NOMO-1 (cell line): Measurements from ENCODE around the gene CCRL2.
A peak's percentile ranks its signal among the peaks of the same experiment; 100 is the strongest.
"Not testable (repeated sequence)": the region's sequence is repeated elsewhere in the genome, so short reads cannot be mapped to it uniquely, and the experiment has no call there.

Experiments used
- DNase-seq, 2 experiments: peaks; one replicate each; lab custom pipeline; 2025; ENCODE audit not compliant: unreplicated experiment in 2 of 2; lab: John Stamatoyannopoulos, UW

CCRL2 gene

DNA sequence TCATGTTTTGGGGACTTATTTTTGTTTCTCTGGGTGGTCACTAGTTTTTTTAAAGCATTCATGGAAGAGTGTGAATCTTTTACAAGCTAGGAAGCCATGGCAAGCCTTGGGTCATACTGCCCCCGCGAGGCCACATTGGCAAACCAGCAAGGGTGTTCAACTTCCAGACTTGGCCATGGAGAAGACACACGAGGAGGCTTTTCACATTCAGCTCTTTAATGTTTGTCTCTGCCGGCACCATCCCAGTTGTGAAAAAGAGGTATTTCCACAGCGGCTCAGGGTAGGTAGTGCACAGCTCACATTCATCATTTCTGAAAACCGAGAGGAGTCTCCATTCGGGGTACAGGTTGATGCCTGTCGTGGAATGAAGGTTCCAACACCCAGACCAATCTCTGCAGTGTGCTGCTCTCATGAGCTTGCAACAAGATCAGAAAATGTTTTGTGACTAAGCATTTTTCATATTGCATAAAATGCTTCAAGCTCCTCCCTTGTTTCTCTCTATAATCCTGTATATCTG, 28.6 kb upstream of the CCRL2 start:
- DNase-seq = peak; percentile 46 to 69

DNA sequence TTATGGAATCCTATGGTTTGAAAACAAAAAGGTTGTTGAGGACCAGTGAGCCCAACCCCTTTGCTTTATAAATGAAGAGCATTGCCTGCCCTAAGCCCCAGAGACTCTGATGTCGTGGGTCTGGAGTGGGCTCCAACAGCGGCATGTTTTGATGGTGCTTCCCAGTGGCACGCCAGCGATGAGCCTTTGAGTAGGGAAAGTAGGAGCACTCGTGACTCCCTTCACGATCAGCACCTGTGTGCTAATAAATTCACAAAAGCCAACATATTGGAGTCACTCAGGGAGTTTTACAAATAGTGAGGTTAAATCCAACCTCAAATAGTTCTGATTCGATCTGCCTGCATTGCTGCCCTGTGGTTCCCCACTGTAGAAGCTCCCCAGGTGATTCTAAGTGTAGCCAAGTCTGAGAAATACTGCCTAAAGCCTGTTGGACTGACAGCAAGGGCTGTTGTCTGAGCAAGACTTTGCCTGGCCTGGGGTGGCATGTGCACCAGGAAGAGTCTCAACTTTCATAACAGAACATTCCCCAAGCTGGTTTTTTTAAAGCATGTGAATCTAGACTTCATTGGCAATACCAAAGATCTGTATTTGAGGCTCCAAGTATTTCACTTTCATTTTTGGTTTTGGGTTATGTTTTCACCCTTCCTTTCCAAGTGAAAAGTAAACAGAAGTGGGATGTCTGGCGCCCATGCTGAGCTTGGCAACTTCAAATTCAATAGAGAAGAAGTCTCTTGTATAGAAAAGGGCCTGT, 26.4 kb upstream of the CCRL2 start:
- DNase-seq = no peak

DNA sequence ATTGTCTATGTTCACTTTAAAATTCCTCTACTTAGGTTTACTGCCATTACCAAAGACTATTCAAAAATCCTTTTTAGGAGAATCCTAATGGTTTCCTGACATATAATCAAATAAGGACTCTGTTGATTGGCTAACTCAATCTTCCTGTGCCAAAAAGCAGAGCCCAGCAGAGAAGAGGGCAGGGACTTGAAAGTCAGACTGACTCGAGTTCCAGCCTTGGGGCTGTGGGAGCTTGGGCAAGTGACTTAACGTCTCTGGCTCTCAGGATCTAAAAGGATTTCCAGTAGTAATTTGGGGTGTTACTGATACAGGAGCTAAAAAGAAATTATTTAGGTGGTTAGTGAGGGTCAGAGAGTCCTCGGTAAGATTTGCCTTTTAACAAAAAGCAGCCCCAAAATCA, 25.4 kb upstream of the CCRL2 start:
- DNase-seq = no peak

DNA sequence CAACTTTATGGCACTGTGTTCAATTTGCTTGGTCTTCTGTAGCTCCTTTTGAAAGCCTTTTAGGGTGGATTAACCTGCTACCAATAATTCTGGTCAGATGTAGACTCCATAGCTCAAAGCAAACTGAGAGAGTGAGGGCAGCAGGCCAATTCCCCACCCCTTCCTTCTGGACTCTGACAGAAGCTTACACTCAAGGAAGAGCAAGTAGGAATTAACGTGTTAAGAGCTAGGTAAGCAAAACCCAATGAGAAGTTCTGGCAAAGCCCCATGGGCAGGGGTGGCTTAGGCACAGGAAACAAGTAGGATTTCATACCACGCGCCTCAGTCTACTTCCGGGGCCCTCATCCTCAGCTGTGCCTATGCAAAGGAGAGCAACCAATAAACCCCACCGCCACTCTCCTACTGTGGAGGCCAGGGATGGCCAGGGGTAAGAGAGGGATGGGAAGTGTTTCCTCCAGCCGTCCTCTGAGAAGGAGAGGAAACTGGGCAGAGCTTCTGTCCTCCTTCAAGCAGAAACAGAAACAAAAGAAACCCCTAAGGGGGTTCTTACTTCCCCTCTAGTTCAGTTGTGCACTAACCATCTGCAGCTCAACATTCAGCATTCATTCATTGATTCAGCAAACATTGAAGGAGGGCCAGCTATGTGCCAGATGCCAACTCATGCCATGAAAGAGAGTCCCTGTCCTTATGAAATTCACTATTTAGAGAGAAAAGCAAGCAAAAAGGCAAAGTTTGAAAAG, 23.7 kb upstream of the CCRL2 start:
- DNase-seq = no peak

DNA sequence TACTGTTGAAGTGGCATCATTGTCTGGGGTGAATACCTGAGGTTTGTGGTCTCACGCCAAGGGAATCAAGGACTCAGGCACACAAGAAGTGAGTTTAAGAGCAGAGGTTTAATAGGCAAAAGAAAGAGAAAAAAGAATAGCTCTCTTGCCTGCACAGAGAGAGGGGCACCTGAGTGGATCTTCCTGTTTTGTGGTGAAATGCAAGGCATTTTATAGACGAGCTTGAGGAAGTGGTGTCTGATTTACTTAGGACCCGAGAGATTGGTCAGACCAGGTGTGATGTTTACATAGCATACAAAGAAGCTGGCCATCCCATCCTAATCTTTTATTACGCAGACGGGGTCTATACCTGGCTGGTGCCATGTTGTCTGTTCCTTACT, 23.1 kb upstream of the CCRL2 start:
- DNase-seq = peak; percentile 38 to 56

DNA sequence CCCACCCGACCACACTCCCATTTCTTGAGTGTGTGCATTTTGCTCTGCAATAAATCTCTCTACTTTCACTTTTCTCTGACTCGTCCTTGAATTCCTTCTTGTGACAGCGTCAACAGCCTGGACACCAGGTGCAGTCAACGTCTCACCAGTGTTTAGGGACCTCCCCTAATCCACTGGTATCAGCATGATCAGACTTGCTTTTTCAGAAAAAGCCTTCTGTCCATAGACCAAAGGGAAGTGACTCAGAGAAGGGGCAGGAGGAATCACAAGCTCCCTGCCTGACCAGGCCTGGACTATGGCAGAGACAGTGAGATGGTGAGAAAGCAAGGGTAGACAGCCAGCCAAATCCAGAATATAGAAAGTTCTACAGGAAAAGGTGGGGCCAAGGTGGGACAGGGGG, 20.9 kb upstream of the CCRL2 start:
- DNase-seq = peak; percentile 30 to 72

DNA sequence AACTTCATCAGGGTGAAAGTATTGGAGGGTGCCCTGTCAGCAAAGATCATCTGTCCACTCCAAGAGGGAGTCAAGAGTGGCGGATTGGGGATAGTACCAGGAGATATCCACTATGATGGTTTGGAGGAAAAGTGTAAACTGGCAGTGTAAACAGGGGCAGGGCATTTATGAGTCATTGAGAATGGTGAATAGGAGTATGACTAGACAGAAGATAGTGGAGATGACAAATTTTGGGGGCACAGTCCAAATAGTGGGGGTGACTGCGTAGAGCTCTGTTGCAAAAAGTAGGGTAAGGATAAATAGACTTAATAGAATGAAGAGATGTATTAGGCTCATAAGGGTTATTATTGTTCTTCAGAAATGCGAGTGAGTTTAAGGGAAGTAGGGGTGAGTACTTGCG, 18.2 kb upstream of the CCRL2 start:
- not testable (repeated sequence) for DNase-seq

DNA sequence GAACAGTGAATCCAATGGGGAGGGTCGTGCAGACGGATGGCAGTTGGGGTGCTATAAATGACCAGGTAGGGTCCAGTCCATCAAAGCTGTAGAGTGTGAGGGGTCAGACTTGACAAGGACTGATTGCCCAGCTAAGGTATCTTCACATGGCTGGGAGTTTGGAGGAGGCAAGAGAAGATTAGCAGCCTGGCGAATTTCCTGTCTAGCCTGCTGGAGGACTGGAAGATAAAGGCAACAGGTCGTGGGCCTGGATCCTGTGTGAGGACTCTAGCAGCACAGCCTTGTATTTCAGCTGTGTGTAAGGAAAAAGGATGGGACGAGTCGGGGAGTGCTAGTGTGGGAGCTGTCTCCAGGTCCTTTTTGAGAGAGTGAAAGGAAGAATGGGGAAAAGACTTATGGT, 17.8 kb upstream of the CCRL2 start:
- DNase-seq = no peak

DNA sequence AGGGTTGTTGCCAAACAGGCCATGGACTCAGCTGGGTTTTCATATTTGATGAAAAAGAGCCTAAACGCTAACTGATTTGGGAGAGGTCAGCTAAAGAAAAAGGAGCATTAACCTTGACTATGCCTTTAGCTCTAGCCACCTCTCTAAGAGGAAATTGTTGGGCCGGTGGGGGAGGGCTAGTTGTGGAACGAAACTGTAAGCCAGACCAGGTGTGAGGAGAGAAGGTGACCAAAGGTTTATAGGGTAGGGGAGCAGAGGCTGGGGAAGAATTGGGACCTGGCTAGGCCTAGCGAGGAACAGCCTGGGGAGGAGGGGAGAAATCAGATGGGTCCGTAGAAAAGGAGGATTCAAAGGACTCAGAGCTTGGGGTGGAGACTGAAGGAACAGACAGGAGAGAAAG, 15.5 kb upstream of the CCRL2 start:
- not testable (repeated sequence) for DNase-seq

DNA sequence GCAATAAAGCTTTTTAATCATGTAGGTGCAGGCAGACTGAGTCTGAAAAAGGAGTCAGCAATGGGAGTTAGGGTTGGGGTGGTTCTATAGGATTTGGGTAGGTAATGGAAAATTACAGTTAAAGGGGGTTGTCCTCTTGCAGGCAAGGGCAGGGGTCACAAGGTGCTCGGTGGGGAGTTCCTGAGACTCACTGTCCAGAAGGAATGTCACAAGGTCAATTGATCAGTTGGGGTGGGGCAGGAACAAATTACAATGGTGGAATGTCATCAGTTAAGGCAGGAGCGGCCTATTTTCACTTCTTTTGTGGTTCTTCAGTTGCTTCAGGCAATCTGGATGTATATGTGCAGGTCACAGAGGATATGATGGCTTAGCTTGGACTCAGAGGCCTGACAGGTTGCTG, 14.0 kb upstream of the CCRL2 start:
- no peak for DNase-seq

DNA sequence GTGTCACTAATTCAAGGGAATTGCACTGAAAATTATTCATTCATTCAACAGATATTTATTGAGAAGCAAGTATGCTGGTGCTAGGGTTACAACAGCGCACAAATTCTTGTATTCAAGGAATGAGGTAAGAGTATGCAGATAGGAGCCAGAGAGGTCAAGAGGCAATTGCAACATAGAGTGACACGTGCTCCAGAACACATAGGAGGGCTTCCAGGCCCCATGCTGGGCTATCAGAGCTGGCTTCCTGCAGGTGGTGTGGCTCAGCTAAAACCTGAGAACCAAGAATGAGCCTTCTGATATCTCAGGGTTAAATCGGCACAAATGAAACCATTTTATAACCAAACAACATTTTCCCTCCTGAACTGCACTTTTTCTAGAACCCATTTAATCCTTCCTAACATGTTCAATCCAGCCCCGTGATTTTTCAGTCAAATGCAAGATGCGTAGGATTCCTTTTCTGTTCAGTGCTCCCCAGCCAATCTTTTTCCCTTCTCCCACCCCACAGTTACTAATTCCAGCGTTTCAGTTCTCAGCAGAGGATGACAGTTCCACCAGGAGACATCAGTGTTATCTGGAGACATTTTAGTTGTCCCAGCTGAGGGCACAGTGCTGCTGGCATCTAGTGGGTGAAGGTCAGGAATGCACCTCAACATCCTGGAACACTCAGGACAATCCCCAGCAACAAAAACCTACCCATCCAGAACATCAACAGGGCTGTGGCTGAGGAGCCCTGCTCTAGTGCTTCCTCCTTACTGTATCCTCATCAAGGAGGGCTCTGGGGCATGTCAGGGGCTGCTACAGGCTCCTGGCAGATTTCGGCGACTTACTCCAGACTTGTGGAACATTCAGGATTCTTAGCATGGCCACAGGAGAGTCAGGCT, 13.3 kb upstream of the CCRL2 start:
- peak; percentile 61 to 81 for DNase-seq

DNA sequence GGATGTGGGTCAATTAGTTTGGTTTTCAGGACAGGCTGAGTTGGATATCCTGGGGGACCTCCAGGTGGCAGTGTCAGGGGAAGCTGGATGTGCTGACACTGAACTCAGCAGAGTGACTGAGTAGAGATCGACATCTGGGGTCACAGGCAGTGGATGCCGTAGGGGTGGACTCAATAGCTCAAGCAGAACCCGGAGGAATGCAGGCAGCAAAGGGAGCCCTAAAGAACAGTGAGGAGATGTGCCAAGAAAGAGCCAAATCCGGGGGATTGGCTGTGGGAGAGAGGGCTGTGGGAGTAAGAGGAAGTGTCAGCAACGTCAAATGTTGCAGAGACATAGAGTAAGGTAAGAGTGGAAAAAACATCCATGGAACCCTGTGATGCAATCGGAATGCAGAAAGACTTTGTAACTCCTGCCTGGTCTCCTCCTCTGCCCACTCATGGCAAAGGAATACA, 11.8 kb upstream of the CCRL2 start:
- peak in 1 of 2 experiments; percentile 35 for DNase-seq

DNA sequence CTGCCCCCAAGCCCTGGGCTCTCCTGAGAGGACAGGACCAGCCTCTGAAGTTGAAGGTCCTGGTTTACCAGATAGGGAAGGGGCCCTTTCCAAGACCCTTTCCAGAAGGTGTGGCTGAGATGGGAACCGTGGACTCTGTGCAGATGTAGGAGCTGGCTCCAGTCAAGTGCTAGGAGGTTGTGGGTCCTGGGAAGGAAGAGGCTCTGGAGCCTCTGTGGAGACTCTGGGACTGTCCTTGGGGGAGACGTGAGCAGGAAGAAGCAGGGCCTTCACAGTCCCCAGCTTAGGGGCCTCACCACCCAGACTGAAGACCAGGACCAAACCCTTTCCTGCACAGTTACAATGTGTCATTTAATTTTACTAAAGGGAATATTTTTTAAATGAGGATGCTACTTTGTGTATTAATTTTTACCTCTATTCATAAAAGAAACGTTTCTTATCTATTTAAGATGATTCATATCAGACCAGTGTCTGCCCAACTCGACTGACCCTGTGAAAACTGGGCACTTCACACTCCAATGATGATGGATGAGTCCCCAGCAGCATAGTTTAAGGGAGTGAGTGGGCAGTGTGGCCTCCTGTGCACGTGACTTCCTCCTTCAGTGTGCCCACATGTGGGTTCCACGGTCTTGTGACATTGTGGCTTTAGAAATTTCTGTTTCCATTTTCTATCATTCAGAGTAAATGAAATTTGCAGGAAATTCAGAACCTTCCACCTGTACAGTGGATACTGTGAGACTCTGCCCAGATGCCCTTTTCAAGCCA, 11.1 kb upstream of the CCRL2 start:
- DNase-seq = peak; percentile 22 to 38

DNA sequence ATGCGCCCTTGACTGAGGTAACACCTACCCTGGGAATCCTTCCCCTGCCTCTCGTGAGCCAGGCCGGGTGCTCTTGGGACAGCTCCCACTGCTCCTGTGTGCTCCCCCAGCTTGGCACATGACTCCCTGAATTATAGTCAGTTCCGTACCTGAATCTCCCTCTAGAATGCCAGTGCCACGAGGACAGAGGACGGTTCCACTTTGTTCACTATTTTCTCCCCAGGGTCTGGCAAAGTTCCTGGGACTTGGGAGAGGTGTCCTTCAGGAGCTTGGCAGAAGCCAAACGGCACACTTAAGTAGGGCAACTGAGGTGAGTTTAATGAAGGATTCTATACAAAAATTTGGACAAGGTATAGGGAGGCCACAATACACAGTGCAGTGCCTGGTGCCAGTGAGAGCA, 9.9 kb upstream of the CCRL2 start:
- DNase-seq = no peak

DNA sequence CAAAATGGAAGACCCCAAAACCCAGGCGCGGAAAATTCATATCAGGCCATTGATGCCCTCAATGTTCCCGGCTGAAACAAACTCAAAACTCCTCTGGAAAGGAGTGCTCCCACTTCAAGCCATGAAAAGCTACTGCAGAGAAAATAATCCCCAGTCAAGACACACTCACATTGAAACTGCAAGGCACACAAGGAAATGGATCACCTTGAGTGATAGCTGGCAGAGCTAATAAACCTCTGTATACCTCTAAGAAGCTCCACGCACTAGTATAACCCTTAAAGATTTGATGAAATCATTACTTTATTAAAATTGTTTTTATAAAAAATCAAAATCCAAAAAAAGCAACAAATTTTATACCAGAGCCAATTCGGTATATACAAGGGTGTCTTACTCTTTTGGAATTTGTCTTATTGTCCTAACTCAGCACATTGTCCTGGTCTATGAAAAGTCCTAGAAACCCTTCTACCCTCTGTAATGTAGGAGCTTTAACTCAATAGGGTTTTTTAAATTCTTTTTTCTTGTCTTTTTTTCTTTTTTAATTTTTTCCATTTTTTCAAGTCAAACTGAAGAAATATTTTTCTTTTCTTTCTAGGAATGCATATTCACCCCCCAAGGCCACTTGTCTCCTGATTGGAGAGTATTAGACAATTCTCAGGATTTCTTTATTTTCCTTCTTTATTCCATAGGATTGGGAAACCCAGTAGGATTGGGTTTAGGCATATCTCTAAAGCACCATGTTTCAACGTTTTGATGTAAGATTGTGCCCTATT, 8.7 kb upstream of the CCRL2 start:
- no peak for DNase-seq

DNA sequence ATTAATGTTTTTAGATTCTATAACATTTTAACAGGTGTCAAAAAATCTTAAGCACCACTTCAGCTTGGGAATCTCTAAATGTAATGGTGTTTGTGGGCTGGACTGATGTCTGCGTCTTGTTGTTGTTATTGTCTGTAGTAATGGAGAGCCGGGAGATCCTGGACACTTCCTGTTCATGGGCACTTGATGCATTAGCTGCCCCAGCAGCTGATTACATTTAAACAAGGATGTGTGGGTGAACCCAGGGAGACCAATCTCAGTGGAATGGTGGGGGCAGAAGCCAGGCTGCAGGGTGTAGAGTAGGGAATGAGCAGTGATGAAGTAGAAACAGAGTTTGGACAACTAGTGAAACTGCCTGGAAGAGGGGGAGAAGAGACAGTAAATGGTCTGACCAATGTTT, 8.0 kb upstream of the CCRL2 start:
- no peak for DNase-seq

DNA sequence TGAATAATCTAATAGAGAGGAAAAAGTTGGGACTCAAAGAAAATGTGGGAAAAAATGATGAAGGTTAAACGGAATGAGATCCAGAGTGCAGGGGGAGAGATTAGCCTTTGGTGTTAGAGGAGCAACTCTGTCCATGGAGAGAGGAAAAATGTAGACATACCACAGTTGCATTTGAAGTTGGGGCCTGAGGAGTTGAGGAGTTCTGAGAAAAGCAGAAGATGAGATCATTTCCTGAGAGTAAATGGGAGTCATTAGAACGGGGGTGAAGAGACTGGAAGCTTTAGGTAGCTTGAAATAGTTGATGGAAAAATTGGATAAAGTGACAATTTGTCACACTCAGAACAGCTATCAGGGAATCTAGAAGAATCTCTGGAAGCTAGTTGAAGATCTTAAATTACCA, 7.5 kb upstream of the CCRL2 start:
- DNase-seq = no peak

DNA sequence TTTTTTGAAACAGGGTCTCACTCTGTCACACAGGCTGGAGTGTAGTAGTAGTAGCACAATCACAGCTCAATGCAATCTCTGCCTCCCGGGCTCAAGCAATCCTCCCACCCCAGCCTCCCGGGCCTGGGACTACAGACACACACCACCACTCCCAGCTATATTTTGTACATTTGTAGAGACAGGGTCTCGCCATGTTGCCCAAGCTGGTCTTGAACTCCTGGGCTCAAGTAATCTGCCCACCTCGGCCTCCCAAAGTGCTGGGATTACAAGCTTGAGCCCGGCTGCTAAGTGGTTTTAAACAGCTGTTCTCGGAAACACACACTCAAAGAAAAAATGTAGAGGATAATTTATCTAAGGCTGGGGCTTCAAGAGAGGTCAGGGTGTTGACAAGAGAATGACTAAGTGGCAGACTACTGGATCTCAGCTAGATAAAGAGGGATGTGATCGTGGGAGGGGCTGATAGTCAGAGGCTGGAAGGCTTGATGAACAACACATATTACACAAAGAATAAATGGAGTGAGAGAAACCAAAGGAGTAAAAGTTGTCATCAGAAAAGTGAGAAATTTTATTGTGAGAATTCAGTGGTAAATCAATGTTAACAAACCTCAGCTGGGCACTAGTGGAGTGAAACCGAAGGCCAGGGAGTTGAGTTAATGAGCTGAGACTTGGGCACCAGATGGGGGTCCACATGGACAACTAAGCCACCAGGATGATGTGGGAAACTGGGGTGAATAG, 6.9 kb upstream of the CCRL2 start:
- no peak for DNase-seq

DNA sequence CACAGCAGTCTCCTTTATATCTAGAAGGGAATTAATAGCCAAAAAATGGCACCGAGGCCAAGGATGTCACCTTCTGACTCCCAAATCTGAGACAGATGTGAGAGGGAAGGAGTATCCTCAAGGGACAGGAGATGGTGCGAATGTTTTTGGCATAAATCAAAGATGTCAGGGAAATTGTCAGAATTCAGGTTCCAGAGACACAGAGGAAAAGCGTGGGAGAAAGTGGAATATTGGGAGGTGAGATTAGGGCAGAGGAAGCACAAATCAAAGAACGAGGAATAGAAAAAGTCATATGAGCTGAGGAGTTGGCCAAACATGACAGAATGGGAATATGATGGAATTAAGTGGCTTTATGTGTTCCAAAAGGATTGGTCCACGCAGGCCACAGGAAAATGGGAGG, 6.2 kb upstream of the CCRL2 start:
- no peak for DNase-seq
